Astrocyte (in vitro differentiated cells and primary cell): Measurements from ENCODE around the gene TPPP2. TPM values are rescaled to one million over a fixed set of nuclear protein-coding genes. Genes with fewer than 3 reads are reported as not detected.

Source experiments
- DNase-seq: peaks from one replicate; pipeline ENCODE4 v3.0.0-alpha.2; 2010; ENCODE audit warnings: low read depth
- FAIRE-seq: peaks from 2 replicates; lab custom pipeline; 2011; peaks lifted over from hg19 to GRCh38; lab: Jason Lieb, UNC
- H2AFZ ChIP-seq: 2 replicates; pipeline ENCODE4 v1.6.0; 2012; ENCODE audit warnings: low read depth, low read length, inconsistent platforms
- H3K27ac ChIP-seq: 2 replicates; pipeline ENCODE4 v1.5.1; 2011; ENCODE audit warnings: low read depth, low read length, inconsistent platforms
- H3K27me3 ChIP-seq: 2 replicates; pipeline ENCODE4 v1.6.0; 2011; ENCODE audit warnings: low read length, inconsistent platforms; ENCODE audit not compliant: insufficient read depth
- H3K36me3 ChIP-seq: 2 replicates; pipeline ENCODE4 v1.5.1; 2011; ENCODE audit warnings: low read length, inconsistent platforms; ENCODE audit not compliant: insufficient read depth
- H3K4me1 ChIP-seq: 2 replicates; pipeline ENCODE4 v1.5.1; 2011; ENCODE audit warnings: low read length, inconsistent platforms; ENCODE audit not compliant: insufficient read depth
- H3K4me2 ChIP-seq: 2 replicates; pipeline ENCODE4 v1.6.0; 2012; ENCODE audit warnings: low read length, inconsistent platforms
- H3K4me3 ChIP-seq: 2 replicates; pipeline ENCODE4 v1.5.1; 2011; ENCODE audit warnings: low read depth, mild to moderate bottlenecking, low read length, inconsistent platforms; ENCODE audit not compliant: insufficient read depth
- H3K79me2 ChIP-seq: 2 replicates; pipeline ENCODE4 v1.6.0; 2012; ENCODE audit warnings: mild to moderate bottlenecking, low read length, inconsistent platforms; ENCODE audit not compliant: insufficient read depth
- H3K9ac ChIP-seq: 2 replicates; pipeline ENCODE4 v1.6.0; 2012; ENCODE audit warnings: mild to moderate bottlenecking, low read length, inconsistent platforms
- H3K9me3 ChIP-seq: 2 replicates; pipeline ENCODE4 v1.5.1; 2012; ENCODE audit warnings: low read depth, mild to moderate bottlenecking, low read length, inconsistent platforms; ENCODE audit not compliant: insufficient read depth
- H4K20me1 ChIP-seq: 2 replicates; pipeline ENCODE4 v1.6.0; 2012; ENCODE audit warnings: low read length, inconsistent platforms; ENCODE audit not compliant: insufficient read depth
- H3K27ac Mint-ChIP-seq: one replicate; pipeline ENCODE4 v1.8.0; 2021; ENCODE audit warnings: mild to moderate bottlenecking, mixed read lengths; ENCODE audit not compliant: unreplicated experiment
- H3K27me3 Mint-ChIP-seq: one replicate; pipeline ENCODE4 v1.8.0; 2021; ENCODE audit warnings: low read depth, mixed read lengths; ENCODE audit not compliant: unreplicated experiment
- H3K36me3 Mint-ChIP-seq: one replicate; pipeline ENCODE4 v1.8.0; 2021; ENCODE audit warnings: low read depth, mixed read lengths; ENCODE audit not compliant: unreplicated experiment
- H3K4me1 Mint-ChIP-seq: one replicate; pipeline ENCODE4 v1.8.0; 2021; ENCODE audit warnings: low read depth, mixed read lengths; ENCODE audit not compliant: unreplicated experiment
- H3K4me3 Mint-ChIP-seq: one replicate; pipeline ENCODE4 v1.8.0; 2021; ENCODE audit warnings: mild to moderate bottlenecking, moderate library complexity, mixed read lengths; ENCODE audit not compliant: unreplicated experiment
- H3K9me3 Mint-ChIP-seq: one replicate; pipeline ENCODE4 v1.8.0; 2021; ENCODE audit warnings: mild to moderate bottlenecking, mixed read lengths; ENCODE audit not compliant: unreplicated experiment
- EZH2 ChIP-seq: IDR thresholded peaks from 2 replicates; pipeline ENCODE4 v1.6.1; 2012; ENCODE audit warnings: mild to moderate bottlenecking, low read length, inconsistent platforms; ENCODE audit not compliant: insufficient read depth
- total RNA-seq: library from RNA; stranded (reverse); gene quantifications from 2 replicates; pipeline ENCODE4 v1.2.1, GENCODE V29; 2021
- TF ChIP-seq, protein P1 (sequence below): IDR thresholded peaks from 2 replicates; pipeline ENCODE4 v1.5.1; 2011; ENCODE audit warnings: low read depth, mild to moderate bottlenecking, inconsistent platforms, low read length, moderate library complexity; ENCODE audit not compliant: insufficient read depth

Gene TPPP2
- total RNA-seq, 1 donor from 2014 or later = not detected

DNA sequence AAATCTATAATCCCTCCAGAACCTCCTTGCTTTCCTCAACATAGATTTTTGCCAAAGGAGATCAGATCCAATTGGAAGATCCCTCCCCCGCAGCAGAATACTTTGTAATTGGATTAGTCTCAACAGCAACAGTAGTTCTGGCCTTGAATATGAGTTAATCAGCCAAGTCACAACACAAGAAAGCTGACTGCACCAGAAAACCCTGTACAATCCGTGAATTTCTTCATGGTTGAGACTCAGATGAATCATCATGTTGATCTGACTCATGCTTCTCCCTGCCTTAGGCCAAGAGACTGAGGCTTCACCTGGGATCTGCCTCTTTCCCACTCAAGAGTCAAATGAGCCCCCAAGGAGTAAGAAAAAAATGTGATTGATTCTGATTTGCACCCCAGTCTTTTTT is 43.2 kb upstream of the TPPP2 start:
- Histone ChIP-seq H3K36me3 (no peaks in the 10 kb centered on the region), H3K9me3 (no peaks in the 10 kb centered on the region), H3K4me2 (peak overlapping the region; percentile 78), H2AFZ (peak overlapping the region; percentile 35), H3K79me2 (peaks cover 21% of the 10 kb centered on the region), H4K20me1 (peaks cover 11% of the 10 kb centered on the region), H3K27ac (peak overlapping the region; percentile 78), H3K4me3 (no peak overlapping the region), H3K9ac (peak overlapping the region; percentile 12), H3K4me1 (peaks cover 23% of the 10 kb centered on the region), H3K27me3 (no peaks in the 10 kb centered on the region)
- H3K27ac Mint-ChIP-seq = peak overlapping the region; percentile 98
- TF ChIP-seq EZH2 = no peak
- TF ChIP-seq, protein P1, sequence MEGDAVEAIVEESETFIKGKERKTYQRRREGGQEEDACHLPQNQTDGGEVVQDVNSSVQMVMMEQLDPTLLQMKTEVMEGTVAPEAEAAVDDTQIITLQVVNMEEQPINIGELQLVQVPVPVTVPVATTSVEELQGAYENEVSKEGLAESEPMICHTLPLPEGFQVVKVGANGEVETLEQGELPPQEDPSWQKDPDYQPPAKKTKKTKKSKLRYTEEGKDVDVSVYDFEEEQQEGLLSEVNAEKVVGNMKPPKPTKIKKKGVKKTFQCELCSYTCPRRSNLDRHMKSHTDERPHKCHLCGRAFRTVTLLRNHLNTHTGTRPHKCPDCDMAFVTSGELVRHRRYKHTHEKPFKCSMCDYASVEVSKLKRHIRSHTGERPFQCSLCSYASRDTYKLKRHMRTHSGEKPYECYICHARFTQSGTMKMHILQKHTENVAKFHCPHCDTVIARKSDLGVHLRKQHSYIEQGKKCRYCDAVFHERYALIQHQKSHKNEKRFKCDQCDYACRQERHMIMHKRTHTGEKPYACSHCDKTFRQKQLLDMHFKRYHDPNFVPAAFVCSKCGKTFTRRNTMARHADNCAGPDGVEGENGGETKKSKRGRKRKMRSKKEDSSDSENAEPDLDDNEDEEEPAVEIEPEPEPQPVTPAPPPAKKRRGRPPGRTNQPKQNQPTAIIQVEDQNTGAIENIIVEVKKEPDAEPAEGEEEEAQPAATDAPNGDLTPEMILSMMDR = no peak
- H3K4me1 Mint-ChIP-seq = peaks cover 33% of the 10 kb centered on the region
- peak; percentile 93 for FAIRE-seq
- no peaks in the 10 kb centered on the region for H3K9me3 Mint-ChIP-seq
- peak; percentile 97 for DNase-seq
- no peaks in the 10 kb centered on the region for H3K36me3 Mint-ChIP-seq
- H3K27me3 Mint-ChIP-seq = peaks cover 7% of the 10 kb centered on the region
- peak overlapping the region; percentile 41 for H3K4me3 Mint-ChIP-seq

DNA sequence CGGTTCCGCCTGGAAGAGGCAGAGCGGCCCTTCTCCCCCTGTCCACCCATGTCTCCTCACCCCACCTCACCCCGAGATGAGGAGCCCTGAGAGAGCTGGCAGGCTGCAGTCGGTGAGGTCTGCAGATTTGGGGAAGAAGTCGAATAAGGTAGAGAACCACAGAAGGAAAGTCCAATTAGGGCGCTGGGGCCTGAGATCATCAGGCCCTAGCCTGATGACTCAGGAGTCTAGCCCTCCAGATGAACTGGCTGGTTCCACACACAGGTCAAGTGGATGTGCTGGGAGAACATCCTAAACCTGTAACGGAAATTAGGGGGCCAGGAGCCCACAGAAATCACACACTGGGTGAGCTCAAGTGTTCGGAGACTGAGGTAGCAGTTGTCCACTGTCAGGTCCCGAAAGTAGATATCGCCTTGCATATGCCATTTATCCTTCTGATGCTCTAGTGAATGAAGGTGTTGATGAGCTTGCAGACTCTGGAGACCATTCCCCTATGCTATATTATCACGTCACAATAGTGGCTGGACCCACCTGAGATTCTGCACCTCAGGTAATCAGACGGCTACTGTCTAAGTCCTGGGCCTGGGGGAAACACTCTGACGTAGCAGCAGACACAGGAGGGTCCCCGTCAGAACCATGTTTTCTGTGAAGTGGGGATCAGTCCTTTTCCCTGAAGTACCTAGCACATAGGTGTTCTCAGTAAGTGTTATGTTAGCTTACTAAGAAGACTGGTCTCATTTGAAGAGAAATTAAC is 41.1 kb upstream of the TPPP2 start:
- no peaks in the 10 kb centered on the region for H3K9me3 ChIP-seq
- peaks cover 14% of the 10 kb centered on the region for H4K20me1 ChIP-seq
- TF ChIP-seq, protein P1 = no peak
- TF ChIP-seq EZH2 = no peak
- H3K4me3 ChIP-seq = peak overlapping the region; percentile 45
- peaks cover 27% of the 10 kb centered on the region for H3K79me2 ChIP-seq
- H3K36me3 ChIP-seq = peaks cover 13% of the 10 kb centered on the region
- H3K27ac ChIP-seq = peak overlapping the region; percentile 72
- H3K4me3 Mint-ChIP-seq = peak overlapping the region; percentile 60
- H3K4me1 ChIP-seq = peaks cover 23% of the 10 kb centered on the region
- H2AFZ ChIP-seq = no peak overlapping the region
- peaks cover 3% of the 10 kb centered on the region for H3K36me3 Mint-ChIP-seq
- FAIRE-seq (no peak), DNase-seq (no peak)
- H3K9ac ChIP-seq = peak overlapping the region; percentile 52
- H3K4me1 Mint-ChIP-seq = peaks cover 33% of the 10 kb centered on the region
- no peaks in the 10 kb centered on the region for H3K9me3 Mint-ChIP-seq
- no peaks in the 10 kb centered on the region for H3K27me3 Mint-ChIP-seq
- no peaks in the 10 kb centered on the region for H3K27me3 ChIP-seq
- peak overlapping the region; percentile 86 for H3K4me2 ChIP-seq
- H3K27ac Mint-ChIP-seq = peak overlapping the region; percentile 78

DNA sequence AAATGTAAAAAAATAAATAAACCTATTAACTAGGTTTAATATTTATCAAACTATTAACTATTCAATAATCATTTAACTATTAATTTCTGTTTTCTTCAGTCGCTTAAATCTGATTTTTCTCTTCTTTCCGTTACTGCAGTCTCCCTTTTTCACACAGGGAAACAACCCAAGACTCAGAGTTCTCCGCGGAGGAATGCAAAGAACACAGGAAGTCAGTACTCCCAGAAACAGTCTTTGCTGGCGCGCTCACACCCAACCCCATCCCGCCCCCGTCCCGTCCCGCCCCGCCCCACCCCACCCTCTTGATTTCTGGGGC is 40.6 kb upstream of the TPPP2 start:
- H3K4me1 ChIP-seq = peaks cover 23% of the 10 kb centered on the region
- FAIRE-seq = no peak
- no peaks in the 10 kb centered on the region for H3K27me3 ChIP-seq
- DNase-seq = no peak
- H3K4me2 ChIP-seq = peak overlapping the region; percentile 86
- Mint-ChIP-seq H3K27me3 (no peaks in the 10 kb centered on the region), H3K36me3 (peaks cover 3% of the 10 kb centered on the region), H3K4me1 (peaks cover 33% of the 10 kb centered on the region), H3K9me3 (no peaks in the 10 kb centered on the region), H3K4me3 (peak overlapping the region; percentile 97), H3K27ac (peak overlapping the region; percentile 73)
- peak overlapping the region; percentile 52 for H3K9ac ChIP-seq
- H3K79me2 ChIP-seq = peaks cover 27% of the 10 kb centered on the region
- peaks cover 14% of the 10 kb centered on the region for H4K20me1 ChIP-seq
- peaks cover 18% of the 10 kb centered on the region for H3K36me3 ChIP-seq
- TF ChIP-seq EZH2 = no peak
- TF ChIP-seq, protein P1 = no peak
- H2AFZ ChIP-seq = peak overlapping the region; percentile 91
- H3K9me3 ChIP-seq = no peaks in the 10 kb centered on the region
- H3K4me3 ChIP-seq = peak overlapping the region; percentile 45
- peak overlapping the region; percentile 72 for H3K27ac ChIP-seq
